ENCODE results near the gene TSC2.

The TSC2 gene

DNA sequence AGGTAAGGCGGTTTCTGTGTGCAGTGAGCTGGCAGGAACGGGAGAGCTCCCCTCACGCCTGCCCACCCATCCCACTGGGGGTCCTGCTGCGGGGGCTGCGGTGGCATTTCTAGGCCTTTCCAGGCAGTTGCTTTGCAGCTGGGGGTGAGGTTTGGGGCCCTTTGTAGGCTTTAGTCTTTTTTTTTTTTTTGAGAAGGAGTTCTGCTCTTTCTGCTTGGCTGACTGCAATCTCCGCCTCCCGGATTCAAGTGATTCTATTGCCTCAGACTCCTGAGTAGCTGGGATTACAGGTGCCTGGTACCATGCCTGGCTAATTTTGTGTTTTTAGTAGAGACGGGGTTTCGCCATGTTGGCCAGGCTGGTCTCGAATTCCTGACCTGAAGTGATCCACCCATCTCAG is 11.1 kb downstream of the TSC2 start:
- TF ChIP-seq, protein P1, sequence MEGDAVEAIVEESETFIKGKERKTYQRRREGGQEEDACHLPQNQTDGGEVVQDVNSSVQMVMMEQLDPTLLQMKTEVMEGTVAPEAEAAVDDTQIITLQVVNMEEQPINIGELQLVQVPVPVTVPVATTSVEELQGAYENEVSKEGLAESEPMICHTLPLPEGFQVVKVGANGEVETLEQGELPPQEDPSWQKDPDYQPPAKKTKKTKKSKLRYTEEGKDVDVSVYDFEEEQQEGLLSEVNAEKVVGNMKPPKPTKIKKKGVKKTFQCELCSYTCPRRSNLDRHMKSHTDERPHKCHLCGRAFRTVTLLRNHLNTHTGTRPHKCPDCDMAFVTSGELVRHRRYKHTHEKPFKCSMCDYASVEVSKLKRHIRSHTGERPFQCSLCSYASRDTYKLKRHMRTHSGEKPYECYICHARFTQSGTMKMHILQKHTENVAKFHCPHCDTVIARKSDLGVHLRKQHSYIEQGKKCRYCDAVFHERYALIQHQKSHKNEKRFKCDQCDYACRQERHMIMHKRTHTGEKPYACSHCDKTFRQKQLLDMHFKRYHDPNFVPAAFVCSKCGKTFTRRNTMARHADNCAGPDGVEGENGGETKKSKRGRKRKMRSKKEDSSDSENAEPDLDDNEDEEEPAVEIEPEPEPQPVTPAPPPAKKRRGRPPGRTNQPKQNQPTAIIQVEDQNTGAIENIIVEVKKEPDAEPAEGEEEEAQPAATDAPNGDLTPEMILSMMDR (IDR thresholded peaks at IDR 0.05; ENCODE audit: low read depth, low read length, missing control alignments) = no peak
- H3K4me3 ChIP-seq (ENCODE audit: low read depth, low read length) = no peak overlapping the region
- no peak for DNase-seq (ENCODE audit: low read depth)
- in situ Hi-C loops (cut with HindIII; ENCODE audit: low sequenced_read_pairs) = no loop called here

DNA sequence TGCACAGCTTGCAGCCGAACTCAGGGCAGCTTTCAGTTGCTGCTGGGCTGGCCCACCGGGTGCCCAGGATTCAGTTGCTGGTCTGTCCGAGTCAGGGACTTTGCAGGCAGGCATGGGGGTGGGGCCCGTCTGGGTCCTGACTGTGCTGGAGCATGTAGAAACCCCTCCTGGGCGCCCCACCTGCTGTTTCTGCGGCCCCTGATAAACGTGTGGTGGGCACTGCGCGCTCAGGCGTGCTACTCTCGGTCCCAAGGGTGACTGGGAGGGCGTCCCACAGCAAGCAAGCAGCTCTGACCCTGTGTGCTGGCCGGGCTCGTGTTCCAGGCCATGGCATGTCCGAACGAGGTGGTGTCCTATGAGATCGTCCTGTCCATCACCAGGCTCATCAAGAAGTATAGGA is 12.6 kb downstream of the TSC2 start:
- no peak overlapping the region for H3K4me3 ChIP-seq (ENCODE audit: low read depth, low read length)
- in situ Hi-C loops (cut with HindIII; ENCODE audit: low sequenced_read_pairs) = no loop called here
- TF ChIP-seq, protein P1 (IDR thresholded peaks at IDR 0.05; ENCODE audit: low read depth, low read length, missing control alignments) = no peak
- no peak for DNase-seq (ENCODE audit: low read depth)

DNA sequence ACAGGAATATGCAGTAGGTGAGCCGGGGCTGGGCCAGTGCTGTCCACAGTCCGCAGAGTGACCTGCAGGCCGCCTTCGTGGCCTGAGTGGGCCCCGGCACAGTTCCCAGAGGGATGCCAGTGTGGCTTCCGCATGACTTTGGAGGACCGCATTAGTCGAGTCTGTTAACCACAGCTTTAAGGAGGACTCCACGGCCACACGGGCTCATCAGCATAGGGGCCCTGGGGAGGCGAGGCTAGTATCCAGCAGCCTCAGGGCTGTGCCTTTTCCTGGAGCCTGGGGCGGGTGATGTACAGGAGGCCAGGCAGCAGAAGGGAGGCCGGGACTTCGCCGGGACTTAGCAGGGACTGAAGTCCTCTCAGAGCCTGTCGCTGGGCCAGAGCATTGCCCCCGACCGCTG is 13.2 kb downstream of the TSC2 start:
- in situ Hi-C loops (cut with HindIII; ENCODE audit: low sequenced_read_pairs) = no loop called here
- no peak for DNase-seq (ENCODE audit: low read depth)
- TF ChIP-seq, protein P1 (IDR thresholded peaks at IDR 0.05; ENCODE audit: low read depth, low read length, missing control alignments) = no peak
- no peak overlapping the region for H3K4me3 ChIP-seq (ENCODE audit: low read depth, low read length)

DNA sequence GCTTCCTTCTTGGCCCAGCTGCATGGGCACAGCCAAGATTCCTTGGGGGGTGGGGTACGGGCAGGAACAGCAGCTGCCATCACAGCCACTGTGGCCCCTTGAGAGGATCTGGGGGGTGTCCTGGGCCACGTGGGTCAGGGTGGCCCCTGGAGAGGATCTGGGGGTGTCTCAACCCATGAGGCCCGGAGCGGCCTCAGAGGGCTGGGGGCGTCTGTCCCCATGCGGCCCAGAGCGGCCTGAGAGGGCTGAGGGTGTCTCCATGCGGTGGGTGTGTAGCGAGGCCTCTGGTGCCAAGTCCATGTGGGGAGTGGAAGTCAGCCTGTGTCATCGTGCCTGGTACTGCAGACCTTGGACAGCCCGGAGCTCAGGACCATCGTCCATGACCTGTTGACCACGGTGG is 13.7 kb downstream of the TSC2 start:
- TF ChIP-seq, protein P1 (IDR thresholded peaks at IDR 0.05; ENCODE audit: low read depth, low read length, missing control alignments) = no peak
- no peak overlapping the region for H3K4me3 ChIP-seq (ENCODE audit: low read depth, low read length)
- DNase-seq (ENCODE audit: low read depth) = no peak
- in situ Hi-C loops (cut with HindIII; ENCODE audit: low sequenced_read_pairs) = no loop called here

DNA sequence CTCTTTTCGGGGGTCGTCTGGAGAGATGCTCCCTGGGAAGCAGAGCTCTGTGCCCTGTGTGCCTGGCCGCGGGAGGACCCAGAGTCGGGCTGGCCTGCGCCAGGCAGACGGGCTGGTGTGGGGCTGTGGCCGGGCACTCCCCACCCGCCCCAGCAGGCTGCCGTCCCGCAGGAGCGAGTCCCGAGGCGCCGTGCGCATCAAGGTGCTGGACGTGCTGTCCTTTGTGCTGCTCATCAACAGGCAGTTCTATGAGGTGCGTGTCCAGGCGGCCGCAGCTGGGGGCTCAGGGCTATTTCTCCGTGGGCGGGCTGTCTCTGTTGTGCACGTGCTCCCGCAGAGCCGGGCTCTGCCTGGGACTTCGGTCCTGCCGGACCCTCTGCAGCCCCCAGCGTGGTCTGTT is 15.0 kb downstream of the TSC2 start:
- DNase-seq (ENCODE audit: low read depth) = no peak
- in situ Hi-C loops (cut with HindIII; ENCODE audit: low sequenced_read_pairs) = no loop called here
- TF ChIP-seq, protein P1 (IDR thresholded peaks at IDR 0.05; ENCODE audit: low read depth, low read length, missing control alignments) = no peak
- H3K4me3 ChIP-seq (ENCODE audit: low read depth, low read length) = no peak overlapping the region

DNA sequence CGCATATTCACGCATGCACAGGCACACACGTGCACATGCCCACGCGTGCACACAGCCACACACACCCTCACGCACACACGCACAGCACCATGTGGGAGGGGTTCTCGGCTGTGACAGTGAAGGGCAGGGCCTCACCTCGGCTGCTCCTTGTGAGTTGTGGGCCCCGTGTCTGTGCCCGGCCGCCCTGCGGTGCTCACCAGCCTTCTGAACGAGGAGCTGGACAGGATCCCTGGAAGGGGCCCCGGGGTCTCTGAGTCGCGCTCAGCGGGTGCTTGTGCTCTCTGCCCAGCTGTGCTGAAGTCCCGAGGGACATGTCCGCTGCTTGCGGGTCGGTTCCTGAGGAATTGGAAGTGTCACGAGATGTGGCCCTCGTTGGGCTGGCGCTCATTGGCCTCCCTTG is 16.1 kb downstream of the TSC2 start:
- DNase-seq (ENCODE audit: low read depth) = no peak
- TF ChIP-seq, protein P1 (IDR thresholded peaks at IDR 0.05; ENCODE audit: low read depth, low read length, missing control alignments) = no peak
- no peak overlapping the region for H3K4me3 ChIP-seq (ENCODE audit: low read depth, low read length)
- in situ Hi-C loops (cut with HindIII; ENCODE audit: low sequenced_read_pairs) = no loop called here
